Ishikawa (cell line): ENCODE results near the gene DCLRE1C.

Experiments used
- CEBPB ChIP-seq: IDR thresholded peaks from 2 replicates; pipeline ENCODE4 v1.6.1; 2012
- EP300 ChIP-seq: IDR thresholded peaks from 2 replicates; pipeline ENCODE4 v1.6.1; 2012; ENCODE audit warnings: borderline replicate concordance
- MAX ChIP-seq: IDR thresholded peaks from 2 replicates; pipeline ENCODE4 v1.6.1; 2012
- NFIC ChIP-seq: IDR thresholded peaks from 2 replicates; pipeline ENCODE4 v1.6.1; 2012
- REST ChIP-seq: IDR thresholded peaks from 2 replicates; pipeline ENCODE4 v1.6.1; 2012; ENCODE audit warnings: low read depth, mild to moderate bottlenecking
- TAF1 ChIP-seq: IDR thresholded peaks from 2 replicates; pipeline ENCODE4 v1.6.1; 2012; ENCODE audit warnings: low read depth, mild to moderate bottlenecking
- TCF12 ChIP-seq: IDR thresholded peaks from 2 replicates; pipeline ENCODE4 v1.6.1; 2012; ENCODE audit warnings: low read depth

DNA sequence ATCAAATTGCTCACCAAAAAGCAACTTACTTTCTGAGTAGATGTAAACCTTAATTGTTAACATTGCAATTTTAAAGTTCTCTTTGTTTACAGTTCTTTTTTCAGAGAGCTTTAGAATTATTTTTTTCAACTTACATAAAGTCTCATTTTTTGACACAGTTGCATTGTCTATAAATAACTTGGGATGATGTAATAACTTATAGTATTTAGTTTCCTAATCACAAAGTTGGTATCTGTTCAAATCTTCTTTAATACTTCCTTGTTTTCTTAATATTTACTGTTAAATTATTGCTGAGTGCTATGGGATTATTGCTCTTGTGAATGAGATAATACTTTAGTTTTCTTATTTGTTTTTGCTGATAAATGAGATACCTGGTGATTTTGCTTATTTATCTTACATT, 94.1 kb downstream of the DCLRE1C start:
- no peak for TF ChIP-seq MAX
- no peak for TF ChIP-seq CEBPB
- TF ChIP-seq EP300: no peak
- no peak for TF ChIP-seq TCF12
- TF ChIP-seq NFIC: no peak
- no peak for TF ChIP-seq TAF1
- no peak for TF ChIP-seq REST
